HG03558 (cell line): Measurements from ENCODE around the gene TMEM132E.

ENCODE experiments used
- ATAC-seq: cut with Tn5 transposase; IDR thresholded peaks from one replicate; pipeline ENCODE4 v1.9.1; 2021; ENCODE audit warnings: moderate number of reproducible peaks; ENCODE audit not compliant: unreplicated experiment; ENCODE audit errors: extremely low read depth

The TMEM132E gene

GRCh38 chr17:34598161-34598776, 18.9 kb downstream of the TMEM132E start:
- no peak for ATAC-seq

DNA sequence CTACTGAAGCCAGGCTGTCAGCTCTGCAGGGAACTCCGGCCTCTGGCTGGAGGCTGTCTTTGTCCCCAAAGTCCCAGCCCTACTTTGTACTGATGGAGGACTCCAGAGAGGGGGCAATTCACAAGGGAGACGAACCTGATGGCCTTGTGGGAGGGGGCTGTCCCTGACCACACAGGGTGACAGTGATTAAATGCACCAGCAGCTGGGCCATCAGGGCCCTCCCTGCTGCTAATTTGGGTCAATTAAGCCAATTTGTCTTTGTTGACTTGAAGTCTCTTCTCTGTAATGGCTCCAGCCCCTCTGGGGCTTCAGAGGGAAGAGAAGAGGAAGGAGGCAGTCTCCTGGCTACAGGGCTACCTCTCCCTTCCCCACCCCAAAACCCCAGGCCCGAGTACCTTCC, 22.0 kb downstream of the TMEM132E start:
- no peak for ATAC-seq

DNA sequence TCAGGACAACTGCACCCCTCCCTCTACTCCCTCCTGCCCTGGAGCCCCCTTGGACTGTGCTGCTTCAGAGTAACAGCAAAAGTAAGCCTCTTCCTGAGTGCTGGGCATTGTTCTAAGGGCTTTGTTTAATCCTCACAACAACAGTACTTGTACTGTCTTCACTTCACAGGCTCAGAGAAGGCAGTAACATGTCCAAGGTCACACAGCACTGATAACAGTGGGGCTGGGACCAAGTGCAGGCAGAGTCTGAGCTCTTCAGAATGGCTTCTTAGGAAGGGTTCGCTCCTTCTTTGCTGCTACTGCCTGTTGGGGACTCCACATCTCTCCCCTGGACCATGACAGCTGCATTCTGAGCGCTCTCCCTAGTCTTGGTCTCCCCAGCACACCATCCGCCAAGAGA, 24.6 kb downstream of the TMEM132E start:
- no peak for ATAC-seq

- no peak for ATAC-seq
Measured at GRCh38 chr17:34606763-34607162, 27.4 kb downstream of the TMEM132E start.

DNA sequence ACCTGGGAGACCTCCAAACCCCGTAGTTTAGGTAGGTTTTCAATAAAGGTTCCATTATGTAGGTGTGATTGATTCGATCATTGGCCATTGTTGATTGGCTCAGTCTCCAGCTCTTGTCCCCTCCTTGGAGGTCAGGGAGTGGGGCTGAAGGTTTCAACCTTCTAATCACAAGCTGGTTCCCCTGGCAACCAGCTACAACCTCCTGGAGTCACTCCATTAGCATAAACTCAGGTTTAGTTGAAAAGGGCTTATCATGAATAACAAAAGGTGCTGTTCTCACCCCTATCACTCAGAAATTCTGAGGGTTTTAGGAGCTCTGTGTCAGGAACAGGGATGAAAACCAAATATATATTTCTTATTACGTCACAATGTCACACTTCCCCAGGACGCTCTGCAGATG, 28.5 kb downstream of the TMEM132E start:
- ATAC-seq = no peak

DNA sequence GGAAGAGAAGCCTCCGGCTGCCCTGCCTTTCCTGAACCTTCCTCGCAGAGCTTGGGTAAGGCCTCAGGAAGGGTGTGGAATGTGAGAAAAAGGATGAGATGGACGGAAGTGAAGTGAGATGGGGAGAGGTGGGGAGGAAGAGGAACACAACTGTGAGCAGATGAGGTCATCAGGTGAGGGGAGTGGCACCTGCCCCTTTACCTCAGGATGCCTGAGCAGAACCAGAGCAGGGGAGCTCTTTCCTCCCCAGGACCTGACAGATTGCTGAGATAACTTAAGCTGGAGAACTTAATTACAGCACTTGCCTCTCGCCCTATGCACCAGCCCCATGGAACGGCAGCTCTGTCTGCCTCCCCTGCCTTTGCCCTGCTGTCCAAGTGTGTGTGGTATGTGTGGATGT, 29.8 kb downstream of the TMEM132E start:
- ATAC-seq = no peak

DNA sequence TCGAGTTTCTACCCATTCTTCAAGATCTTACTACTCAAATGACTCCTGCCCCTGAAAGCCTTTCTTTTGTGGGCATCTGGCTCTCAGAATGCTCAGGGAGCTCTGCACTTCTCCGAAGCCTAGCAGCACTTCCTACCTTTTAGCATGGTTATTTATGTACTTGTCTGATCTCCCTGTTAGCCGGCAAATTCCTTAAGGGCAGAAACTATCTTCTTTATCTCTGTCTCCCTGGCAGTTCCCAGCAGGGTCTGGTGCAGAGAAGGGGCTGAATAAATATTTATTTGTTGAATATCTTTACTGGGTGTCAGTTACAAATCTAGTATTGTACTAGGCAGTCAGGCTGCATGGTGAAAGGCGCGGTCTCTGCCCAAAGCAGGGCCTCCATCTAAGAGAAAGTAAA, 30.7 kb downstream of the TMEM132E start:
- no peak for ATAC-seq

GRCh38 chr17:34610506-34610905, 31.1 kb downstream of the TMEM132E start:
- ATAC-seq = no peak

DNA sequence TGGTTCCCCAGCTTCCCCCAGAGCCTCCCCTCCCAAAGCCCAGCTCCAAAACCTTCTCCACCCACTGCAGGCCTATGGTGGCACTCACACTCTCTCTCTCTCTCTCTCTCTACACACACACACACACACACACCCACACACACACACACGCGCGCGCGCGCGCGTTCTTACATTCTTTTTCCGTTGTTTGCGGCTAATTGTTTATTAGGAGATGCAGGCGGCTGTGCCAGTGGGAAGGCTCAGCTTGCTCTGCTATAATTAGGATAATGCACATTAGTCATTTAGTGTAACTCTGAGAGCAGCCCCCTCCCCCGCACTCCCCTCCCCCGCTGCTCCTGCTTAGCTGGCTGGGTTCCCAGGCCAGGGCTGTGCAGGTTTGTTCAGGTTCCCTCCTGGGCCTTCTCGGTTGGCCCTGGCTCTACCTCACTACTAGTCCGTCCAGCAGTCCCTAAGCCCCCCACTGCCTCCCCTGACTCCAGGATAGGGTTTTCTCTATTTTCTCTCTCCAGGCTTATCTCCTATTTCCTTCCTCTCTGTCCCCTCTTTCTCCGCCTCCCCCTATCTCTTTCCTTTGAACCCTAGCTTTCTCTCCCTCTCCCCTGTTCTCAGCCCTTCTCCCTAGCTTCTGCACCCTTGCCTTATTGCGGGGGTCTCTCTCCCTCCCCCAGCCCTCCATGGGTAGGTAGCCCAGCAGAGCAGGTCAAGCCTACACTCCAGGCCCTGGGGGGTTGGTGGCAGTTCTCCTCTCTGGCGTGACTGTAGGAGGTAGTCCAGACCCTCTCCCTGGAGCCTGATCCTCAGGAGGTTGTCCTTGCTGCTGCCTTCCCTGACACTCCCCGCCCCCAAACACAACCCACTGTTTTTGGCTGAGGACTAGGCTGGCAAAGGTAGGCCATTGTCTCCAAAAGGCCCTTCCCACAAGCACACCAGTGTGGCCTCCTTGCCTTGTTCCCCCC, 34.0 kb downstream of the TMEM132E start:
- ATAC-seq = no peak

DNA sequence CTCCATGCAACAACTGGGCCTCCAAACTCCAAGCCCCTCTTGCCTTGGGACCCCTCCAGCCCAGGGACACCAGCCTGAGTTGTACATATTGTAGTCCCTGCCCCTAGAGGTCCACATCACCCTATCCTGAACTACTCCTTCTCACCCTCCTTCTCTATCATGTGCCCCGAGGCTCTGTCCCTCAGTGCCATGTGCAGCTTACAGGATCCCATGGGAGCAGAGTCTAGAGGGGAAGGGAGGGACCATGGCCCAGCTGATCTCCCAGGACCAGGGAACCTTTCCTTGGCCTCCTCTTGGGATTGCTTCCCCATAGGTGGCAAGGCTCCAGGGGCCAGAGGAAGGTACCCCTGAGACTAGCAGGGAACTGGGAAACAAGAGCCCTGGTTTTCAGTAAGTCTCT, 35.3 kb downstream of the TMEM132E start:
- no peak for ATAC-seq

DNA sequence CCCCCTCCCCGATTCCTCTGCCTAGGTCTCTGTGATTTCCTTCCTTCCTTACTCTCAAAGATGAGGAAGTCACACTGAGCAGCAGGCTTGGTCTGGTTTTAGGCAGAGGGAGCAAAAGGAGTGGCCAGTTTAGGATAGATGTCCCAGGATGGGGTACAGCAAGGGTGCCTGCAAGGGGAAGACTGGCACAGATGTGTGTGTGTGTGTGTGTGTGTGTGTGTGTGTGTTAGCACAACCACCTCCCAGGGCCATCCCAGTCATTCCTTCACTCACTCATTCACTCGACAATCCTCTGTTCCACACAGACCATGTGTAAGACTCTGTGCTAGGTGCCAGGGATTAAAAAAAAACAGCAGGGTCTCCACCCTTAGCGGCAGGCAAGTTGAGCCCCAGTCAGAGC, 35.9 kb downstream of the TMEM132E start:
- no peak for ATAC-seq

DNA sequence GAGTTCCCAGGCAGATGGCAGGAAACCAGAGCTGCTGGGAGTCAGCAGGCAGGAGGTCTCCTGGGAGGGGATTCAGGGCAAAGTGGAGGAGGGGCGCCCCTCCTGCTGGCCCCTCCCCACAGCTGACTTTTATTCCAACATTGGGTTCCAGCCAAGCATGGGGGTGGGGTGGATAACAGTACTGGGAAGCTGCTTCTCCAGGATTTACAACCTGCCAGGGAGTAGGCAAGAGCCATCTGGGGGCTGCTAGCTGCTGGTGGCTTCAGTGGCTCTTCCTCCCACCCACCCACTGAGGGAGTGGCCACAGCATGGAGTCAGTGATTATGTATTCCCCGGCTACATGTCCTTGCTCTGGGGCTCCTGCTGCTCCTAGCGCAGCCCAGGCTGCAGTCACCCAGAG, 36.8 kb downstream of the TMEM132E start:
- no peak for ATAC-seq

DNA sequence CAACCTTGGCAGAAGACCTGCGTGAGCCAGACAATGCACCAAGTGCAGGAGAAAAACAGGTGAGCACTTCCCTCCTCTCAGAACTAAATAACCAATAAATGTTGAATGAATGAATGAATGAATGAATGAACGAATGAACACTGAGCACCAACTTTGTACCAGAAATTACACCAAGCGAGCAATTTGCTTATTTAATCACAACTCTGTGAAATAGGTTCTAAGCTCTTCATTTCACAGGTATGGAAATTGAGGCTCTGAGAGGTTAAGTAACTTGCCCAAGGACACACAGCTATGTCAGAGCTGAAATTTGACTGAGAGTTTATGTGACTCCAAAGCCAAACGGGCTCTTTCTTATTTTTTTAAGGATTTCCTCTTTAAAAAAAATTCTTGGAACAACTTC, 38.0 kb downstream of the TMEM132E start:
- no peak for ATAC-seq

DNA sequence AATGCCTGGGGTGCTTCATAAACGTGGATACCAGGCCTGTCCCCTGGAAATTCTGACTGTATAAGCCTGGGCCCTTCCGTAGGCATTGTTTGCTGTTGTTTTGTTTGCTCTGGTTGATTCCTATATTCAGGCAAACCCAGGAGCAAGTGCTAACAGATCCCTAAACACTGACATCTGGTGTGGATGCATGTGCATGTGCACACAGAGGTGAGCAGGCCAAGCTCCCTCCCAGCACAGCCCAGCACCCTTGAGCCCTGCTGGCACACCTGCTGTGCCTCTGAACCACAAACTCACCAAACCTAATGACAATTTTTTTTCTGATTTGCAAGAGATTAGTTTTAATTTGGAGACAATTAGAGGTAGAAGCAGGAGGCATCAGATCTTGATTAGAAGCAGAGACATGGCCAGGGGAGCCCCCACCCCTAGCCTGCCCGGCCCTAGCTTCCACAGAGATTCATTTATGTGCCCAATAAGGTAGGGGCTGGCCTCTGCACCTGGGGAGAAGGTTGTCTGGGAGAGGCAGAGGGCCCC, 40.4 kb downstream of the TMEM132E start:
- ATAC-seq = no peak

- ATAC-seq = no peak
Measured at GRCh38 chr17:34620458-34620857, 41.1 kb downstream of the TMEM132E start.

- ATAC-seq = no peak
Measured at GRCh38 chr17:34622862-34623623, 43.7 kb downstream of the TMEM132E start.

DNA sequence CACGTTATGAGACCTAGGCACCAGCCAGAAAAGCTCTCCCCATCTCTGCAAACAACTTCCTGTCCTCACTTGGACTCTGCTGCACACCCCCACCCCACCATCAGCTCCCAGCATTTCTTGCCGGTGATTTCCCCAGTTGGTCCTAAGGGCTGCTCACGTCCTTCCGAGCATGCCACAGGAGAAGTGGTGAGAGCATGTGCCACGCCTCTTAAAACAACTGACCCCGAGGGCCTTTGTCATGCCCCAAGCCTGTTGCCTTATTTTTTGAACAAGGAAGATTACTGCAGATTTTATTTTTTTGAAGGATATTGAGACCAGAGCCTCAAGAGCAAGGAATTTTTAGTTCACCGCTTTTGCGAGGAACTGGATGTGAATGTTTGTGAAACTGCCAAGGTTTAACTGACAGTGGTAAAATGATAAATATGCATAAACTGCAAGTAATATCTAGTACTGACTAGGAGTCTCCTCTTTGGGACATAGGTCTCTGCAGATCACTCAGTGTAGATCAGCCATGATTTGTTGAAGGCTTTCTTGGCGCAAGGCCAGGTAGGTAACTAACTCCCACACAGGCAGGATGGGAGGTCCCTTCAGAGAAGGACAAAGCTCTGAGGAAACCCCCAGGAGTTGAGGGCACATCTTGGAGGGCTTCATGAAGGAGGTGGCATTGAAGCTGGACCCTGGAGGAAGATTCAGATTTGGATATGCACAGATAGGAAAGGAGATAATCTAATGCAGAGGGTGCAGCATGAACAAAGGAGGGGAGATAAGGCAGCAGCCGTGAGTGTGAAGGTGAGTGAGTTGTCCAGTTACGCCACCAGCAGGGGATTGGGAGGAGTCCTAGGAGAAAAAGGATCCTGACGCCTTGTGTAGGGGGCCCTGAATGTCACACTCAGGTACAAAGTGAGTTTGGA, 44.7 kb downstream of the TMEM132E start:
- ATAC-seq = no peak

- ATAC-seq = no peak
Measured at GRCh38 chr17:34624767-34625383, 45.5 kb downstream of the TMEM132E start.

DNA sequence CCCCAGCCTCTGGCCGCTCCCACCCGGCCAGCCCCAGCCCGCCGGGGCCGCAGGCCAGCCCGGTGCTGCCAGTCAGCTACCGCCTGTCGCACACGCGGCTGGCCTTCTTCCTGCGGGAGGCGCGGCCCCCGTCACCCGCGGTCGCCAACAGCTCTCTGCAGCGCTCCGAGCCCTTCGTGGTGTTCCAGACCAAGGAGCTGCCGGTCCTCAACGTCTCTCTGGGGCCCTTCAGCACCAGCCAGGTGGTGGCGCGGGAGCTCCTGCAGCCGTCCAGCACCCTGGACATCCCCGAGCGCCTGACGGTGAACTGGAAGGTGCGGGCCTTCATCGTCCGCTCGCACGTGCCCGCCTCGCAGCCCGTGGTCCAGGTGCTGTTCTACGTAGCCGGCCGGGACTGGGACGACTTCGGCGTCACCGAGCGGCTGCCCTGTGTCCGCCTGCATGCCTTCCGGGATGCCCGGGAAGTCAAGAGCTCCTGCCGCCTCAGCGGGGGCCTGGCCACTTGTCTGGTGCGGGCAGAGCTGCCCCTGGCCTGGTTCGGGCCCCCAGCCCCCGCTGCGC, 46.8 kb downstream of the TMEM132E start:
- no peak for ATAC-seq
